Ascending aorta (tissue), 1 donor: ENCODE data around the gene RABL6. TPM values are rescaled to one million over a fixed set of nuclear protein-coding genes. Genes with fewer than 3 reads are reported as not detected.

Source experiments
- total RNA-seq: library from RNA; depleted of rRNA; stranded (reverse); fragments of >200 nt; gene quantifications from one replicate; pipeline ENCODE4 v1.1.0, GENCODE V29; 2016

The RABL6 gene
- total RNA-seq, 1 donor from 2014 or later = 70.9 TPM

Other genes starting within 250 kb of the RABL6 start
- 443 TPM for gene EGFL7, start 145.0 kb upstream of the RABL6 start, total RNA-seq
- 129 TPM for gene AGPAT2, start 120.5 kb upstream of the RABL6 start, total RNA-seq
- gene DIPK1B, start 95.4 kb upstream of the RABL6 start, total RNA-seq = 86.2 TPM
- 28.5 TPM for gene LCN10, start 65.0 kb upstream of the RABL6 start, total RNA-seq
- 130 TPM for gene LCN6, start 59.4 kb upstream of the RABL6 start, total RNA-seq
- gene LCN8, start 49.7 kb upstream of the RABL6 start, total RNA-seq = not detected
- not detected for gene LCN15, start 43.4 kb upstream of the RABL6 start, total RNA-seq
- gene TMEM141, start 16.6 kb upstream of the RABL6 start, total RNA-seq = 10.9 TPM
- not detected for gene CCDC183, start 11.6 kb upstream of the RABL6 start, total RNA-seq
- 5.9 TPM for gene AJM1, start 34.5 kb downstream of the RABL6 start, total RNA-seq
- 108 TPM for gene PHPT1, start 41.5 kb downstream of the RABL6 start, total RNA-seq
- 5.0 TPM for gene MAMDC4, start 44.4 kb downstream of the RABL6 start, total RNA-seq
- gene EDF1, start 58.4 kb downstream of the RABL6 start, total RNA-seq = 140 TPM
- 4.4 TPM for gene TRAF2, start 78.6 kb downstream of the RABL6 start, total RNA-seq
- 421 TPM for gene FBXW5, start 136.8 kb downstream of the RABL6 start, total RNA-seq
- 8.6 TPM for gene C8G, start 137.3 kb downstream of the RABL6 start, total RNA-seq
- not detected for gene LCN12, start 144.3 kb downstream of the RABL6 start, total RNA-seq
- 68.3 TPM for gene PTGDS, start 169.6 kb downstream of the RABL6 start, total RNA-seq
- not detected for gene LCNL1, start 175.0 kb downstream of the RABL6 start, total RNA-seq
- 87.0 TPM for gene PAXX, start 184.5 kb downstream of the RABL6 start, total RNA-seq
- gene CLIC3, start 188.6 kb downstream of the RABL6 start, total RNA-seq = 2.8 TPM
- gene ABCA2, start 220.3 kb downstream of the RABL6 start, total RNA-seq = 102 TPM
- gene FUT7, start 224.1 kb downstream of the RABL6 start, total RNA-seq = not detected
- 579 TPM for gene NPDC1, start 238.2 kb downstream of the RABL6 start, total RNA-seq
- not detected for gene ENTPD2, start 246.1 kb downstream of the RABL6 start, total RNA-seq